Common myeloid progenitor, CD34-positive (primary cell): ENCODE data around the gene RBM4B.

ENCODE experiments used
- CTCF ChIA-PET: fragments of 350-600 bp; sonication (Branson Sonifier 250); formaldehyde crosslinking; loops from one replicate; lab custom pipeline; 2021; ENCODE audit warnings: antibody characterized with exemption; lab: Charles Lee
- POLR2A ChIA-PET: fragments of 350-600 bp; sonication (Branson Sonifier 250); formaldehyde crosslinking; loops from one replicate; lab custom pipeline; 2021; ENCODE audit warnings: antibody characterized with exemption; lab: Charles Lee
- DNase-seq, 3 donors: peaks; one replicate each; pipeline versions ENCODE4 v3.0.0 to v3.0.0-alpha.2; 2013
- H3K27ac ChIP-seq, 2 experiments: 1 replicate in 1 of 2; 2 replicates in 1 of 2; pipeline ENCODE4 v1.7.0; 2013; ENCODE audit warnings: inconsistent platforms in 2 of 2, low read length in 2 of 2, mild to moderate bottlenecking in 2 of 2, low read depth in 1 of 2, moderate library complexity in 1 of 2; ENCODE audit not compliant: severe bottlenecking in 2 of 2, insufficient read depth in 1 of 2, poor library complexity in 1 of 2
- H3K27me3 ChIP-seq, 5 experiments: replicated peaks in 2 of 5; 1 replicate in 3 of 5; 2 replicates in 2 of 5; pipeline versions ENCODE4 v1.6.1 to v1.7.0; 2013; ENCODE audit warnings: low read length in 4 of 5, mild to moderate bottlenecking in 2 of 5, moderate library complexity in 2 of 5, inconsistent platforms in 1 of 5; ENCODE audit not compliant: insufficient read depth in 5 of 5, control insufficient read depth in 4 of 5
- H3K36me3 ChIP-seq, 4 experiments: 1 replicate in 2 of 4; 2 replicates in 2 of 4; pipeline versions ENCODE4 v1.6.1 to v1.7.0; 2013; ENCODE audit warnings: low read length in 3 of 4, control low read depth in 1 of 4, mild to moderate bottlenecking in 1 of 4; ENCODE audit not compliant: control insufficient read depth in 4 of 4, insufficient read depth in 4 of 4
- H3K4me1 ChIP-seq, 4 experiments: 1 replicate in 3 of 4; 2 replicates in 1 of 4; pipeline versions ENCODE4 v1.6.1 to v1.7.1; 2013; ENCODE audit warnings: low read length in 3 of 4, mild to moderate bottlenecking in 3 of 4, control low read depth in 1 of 4, inconsistent platforms in 1 of 4, moderate library complexity in 1 of 4; ENCODE audit not compliant: control insufficient read depth in 4 of 4, insufficient read depth in 4 of 4; ENCODE audit errors: control extremely low read depth in 1 of 4
- H3K4me3 ChIP-seq, 7 experiments: 1 replicate in 4 of 7; 2 replicates in 3 of 7; pipeline versions ENCODE4 v1.5.1 to v1.7.0; 2013; ENCODE audit warnings: mild to moderate bottlenecking in 7 of 7, low read length in 6 of 7, moderate library complexity in 6 of 7, inconsistent platforms in 2 of 7, low read depth in 2 of 7, control low read depth in 1 of 7; ENCODE audit not compliant: insufficient read depth in 4 of 7, control insufficient read depth in 1 of 7; ENCODE audit errors: extremely low read depth in 1 of 7
- H3K9me3 ChIP-seq, 5 experiments: 1 replicate in 4 of 5; 2 replicates in 1 of 5; pipeline versions ENCODE4 v1.6.1 to v1.7.1; 2013; ENCODE audit warnings: low read length in 4 of 5, mild to moderate bottlenecking in 2 of 5, inconsistent platforms in 1 of 5, low read depth in 1 of 5, moderate library complexity in 1 of 5; ENCODE audit not compliant: control insufficient read depth in 4 of 5, insufficient read depth in 2 of 5; ENCODE audit errors: control extremely low read depth in 1 of 5
- WGBS: methylation state at CpG from one replicate; pipeline ENCODE4 v1.1.5; 2013; ENCODE audit not compliant: insufficient coverage; 5-methylcytosine and 5-hydroxymethylcytosine counted together

Gene RBM4B

DNA sequence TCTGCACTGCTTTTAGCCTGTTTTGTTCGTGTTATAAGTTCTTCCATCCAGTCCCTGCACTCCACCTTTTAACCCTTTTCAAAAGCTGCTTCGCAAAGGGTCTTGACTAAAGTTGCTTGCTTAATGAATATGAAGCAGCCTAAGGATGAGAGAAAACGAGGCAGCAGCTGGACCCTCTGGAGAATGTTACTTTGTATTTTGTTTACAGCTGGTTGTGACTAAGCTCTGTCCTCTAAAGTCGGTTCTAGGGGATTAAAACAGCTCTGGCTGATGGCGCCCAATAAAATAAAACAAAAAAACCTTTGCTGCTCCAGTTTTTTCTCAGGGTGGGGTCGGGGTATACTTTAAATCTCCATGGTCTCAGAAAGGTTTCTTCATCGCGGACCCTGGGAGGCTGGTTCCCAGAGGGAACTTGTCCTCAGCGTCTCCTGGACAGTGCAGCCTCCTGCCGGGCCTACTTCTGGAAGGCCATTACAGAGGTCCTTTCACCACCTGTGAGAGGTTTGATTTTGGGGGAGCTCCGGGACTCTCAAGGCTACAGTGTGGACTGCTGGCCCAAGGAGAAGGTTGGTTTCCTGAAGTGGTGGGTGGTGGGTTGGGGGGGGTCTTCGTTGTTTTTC, 40.0 kb downstream of the RBM4B start:
- Histone ChIP-seq H3K9me3 (no peaks in the 10 kb centered on the region), H3K4me1 (peaks cover 25 to 51% (median 41%) of the 10 kb centered on the region in 4 experiments), H3K27me3 (no peaks in the 10 kb centered on the region), H3K36me3 (peaks cover 10 to 67% (median 31%) of the 10 kb centered on the region in 4 experiments), H3K27ac (peak overlapping the region; percentile 46 to 98), H3K4me3 (peak overlapping the region in 5 of 7 experiments; percentile 20 to 99 (median 96))
- WGBS: 74% methylated on average over 8 of the region's 12 CpGs
- ChIA-PET CTCF (interaction anchor here (0.8 to 6.8 kb wide), 12 partner anchors 9 to 92 kb away, joined by 3 to 52 read pairs (median 4); partner anchors contain the start of genes CCDC87, CCS, RBM14 and RBM4B), POLR2A (interaction anchor here (0.6 to 2.7 kb wide), 12 partner anchors 12 to 171 kb away, joined by 3 to 16 read pairs (median 5); partner anchors contain the start of genes CCDC87, CCS, RBM14 and RBM4B)
- DNase-seq: no peak

DNA sequence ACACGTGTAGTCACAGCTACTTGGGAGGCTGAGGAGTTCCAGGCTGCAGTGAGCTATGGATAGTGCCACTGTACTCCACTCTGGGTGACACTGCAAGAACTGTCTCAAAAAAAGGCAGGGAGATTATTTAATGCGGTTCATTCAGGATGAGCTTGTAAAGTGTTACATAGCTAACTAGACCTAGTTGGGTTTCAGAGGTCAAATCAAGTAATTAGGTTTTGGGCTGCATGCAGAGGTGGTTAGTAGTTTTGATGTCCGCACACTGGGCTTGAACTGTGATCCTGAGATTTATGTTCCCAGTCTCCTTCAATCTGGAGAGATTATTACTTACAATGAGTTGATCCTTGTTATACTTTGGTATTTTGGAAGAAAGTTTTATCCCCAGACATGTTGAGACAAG, 41.3 kb downstream of the RBM4B start:
- POLR2A ChIA-PET: interaction anchor here (0.6 kb wide), 1 partner anchor 14 kb away, joined by 4 read pairs; no protein-coding TSS in a partner anchor

DNA sequence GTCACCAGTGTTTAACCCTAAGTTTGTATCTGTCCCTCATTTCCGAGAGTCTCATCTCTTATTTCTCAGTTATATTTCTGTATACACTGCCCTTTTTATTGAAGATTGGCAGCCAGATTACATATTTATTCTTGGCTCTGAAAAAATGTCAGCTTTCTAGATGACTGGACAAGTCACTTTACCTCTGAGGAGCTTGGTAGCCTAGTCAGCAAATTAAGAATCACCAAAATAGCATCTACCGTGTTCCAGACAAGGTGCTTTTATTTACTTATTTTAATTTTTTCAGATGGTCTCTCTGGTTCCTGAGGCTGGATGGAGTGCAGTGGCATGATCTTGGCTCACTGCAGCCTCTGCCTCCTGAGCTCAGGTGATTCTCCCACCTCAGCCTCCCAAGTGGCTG, 44.7 kb downstream of the RBM4B start:
- POLR2A ChIA-PET: interaction anchor here (1.5 kb wide), 1 partner anchor 17 kb away, joined by 4 read pairs; the partner anchor contains the start of gene RBM14
- CTCF ChIA-PET: interaction anchor here (0.7 to 1.6 kb wide), 2 partner anchors 9 to 41 kb away, joined by 3 to 9 read pairs; no protein-coding TSS in a partner anchor

More for the DNA sequence above, 41.3 kb downstream of the RBM4B start:
- no peak overlapping the region for H3K27ac ChIP-seq
- H3K36me3 ChIP-seq: peaks cover 8 to 61% (median 33%) of the 10 kb centered on the region in 4 experiments
- H3K4me1 ChIP-seq: peaks cover 16 to 39% (median 34%) of the 10 kb centered on the region in 4 experiments
- no peaks in the 10 kb centered on the region for H3K27me3 ChIP-seq
- no peak overlapping the region for H3K4me3 ChIP-seq
- no peak for DNase-seq
- CTCF ChIA-PET: interaction anchor here (1.0 to 6.8 kb wide), 3 partner anchors 9 to 59 kb away, joined by 4 to 52 read pairs (median 5); no protein-coding TSS in a partner anchor
- WGBS: 75% methylated on average over 1 of the region's 3 CpGs
- no peaks in the 10 kb centered on the region for H3K9me3 ChIP-seq

DNA sequence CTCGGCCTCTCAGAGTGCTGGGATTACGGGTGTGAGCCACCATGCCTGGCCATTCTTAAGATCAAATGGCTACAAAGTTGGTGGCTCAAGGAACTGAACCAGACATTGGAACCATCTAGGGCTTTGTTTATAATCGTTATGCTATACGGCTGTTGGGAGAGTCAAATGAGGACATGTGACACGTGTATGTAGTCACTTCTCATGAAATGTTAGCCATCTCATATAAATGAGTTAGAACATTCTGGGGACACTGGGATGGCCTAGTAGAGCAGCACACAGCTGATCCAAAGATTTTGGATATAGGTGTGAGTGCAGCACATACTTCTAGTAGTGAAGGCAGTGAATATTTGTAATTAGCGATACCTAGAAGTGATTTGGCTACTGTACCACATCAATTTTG, 45.8 kb downstream of the RBM4B start:
- Histone ChIP-seq H3K36me3 (peaks cover 24 to 69% (median 52%) of the 10 kb centered on the region in 4 experiments), H3K27me3 (no peaks in the 10 kb centered on the region), H3K9me3 (no peaks in the 10 kb centered on the region), H3K4me1 (peaks cover 0 to 2% (median 0%) of the 10 kb centered on the region in 4 experiments), H3K4me3 (no peak overlapping the region), H3K27ac (no peak overlapping the region)
- ChIA-PET CTCF (interaction anchor here (1.0 kb wide), 1 partner anchor 9 kb away, joined by 3 read pairs; no protein-coding TSS in a partner anchor), POLR2A (interaction anchor here (1.1 kb wide), 1 partner anchor 15 kb away, joined by 3 read pairs; no protein-coding TSS in a partner anchor)
- DNase-seq: no peak
- 100% methylated on average over 4 of the region's 6 CpGs for WGBS

More for the DNA sequence above, 44.7 kb downstream of the RBM4B start:
- no peaks in the 10 kb centered on the region for H3K9me3 ChIP-seq
- no peak for DNase-seq
- no peak overlapping the region for H3K4me3 ChIP-seq
- H3K27me3 ChIP-seq: no peaks in the 10 kb centered on the region
- peaks cover 0 to 12% (median 6%) of the 10 kb centered on the region in 4 experiments for H3K4me1 ChIP-seq
- peaks cover 19 to 67% (median 41%) of the 10 kb centered on the region in 4 experiments for H3K36me3 ChIP-seq
- H3K27ac ChIP-seq: no peak overlapping the region
- no CpG with 5 or more reads among the region's 2 CpGs for WGBS

DNA sequence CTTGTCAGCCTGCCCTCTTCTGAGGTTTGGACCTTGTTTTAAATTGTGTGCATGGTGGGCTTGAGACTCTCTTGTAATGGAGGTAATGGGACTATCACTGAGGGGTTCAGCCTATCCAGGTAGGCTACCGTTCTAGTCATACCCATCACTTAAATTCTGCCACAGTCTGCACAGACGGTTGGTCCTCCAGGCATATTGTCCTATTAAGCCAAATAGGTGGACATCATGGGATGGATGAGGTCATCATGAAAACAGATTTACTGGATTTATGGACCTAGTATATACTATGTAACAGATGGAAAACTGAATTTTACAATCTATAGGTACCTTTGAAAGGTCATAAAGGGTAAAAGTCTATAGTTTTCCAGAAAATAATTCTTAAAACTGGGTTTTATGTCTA, 48.3 kb downstream of the RBM4B start:
- H3K9me3 ChIP-seq: no peaks in the 10 kb centered on the region
- H3K36me3 ChIP-seq: peaks cover 29 to 82% (median 67%) of the 10 kb centered on the region in 4 experiments
- H3K27me3 ChIP-seq: no peaks in the 10 kb centered on the region
- no peak overlapping the region for H3K27ac ChIP-seq
- H3K4me3 ChIP-seq: no peak overlapping the region
- H3K4me1 ChIP-seq: no peaks in the 10 kb centered on the region
- DNase-seq: no peak
- POLR2A ChIA-PET: interaction anchor here (0.8 to 1.7 kb wide), 4 partner anchors 8 to 12 kb away, joined by 3 to 7 read pairs (median 4); no protein-coding TSS in a partner anchor
- CTCF ChIA-PET: interaction anchor here (1.5 to 1.8 kb wide), 3 partner anchors 8 to 10 kb away, joined by 3 to 7 read pairs (median 5); no protein-coding TSS in a partner anchor
- WGBS: no CpG with 5 or more reads among the region's 2 CpGs

DNA sequence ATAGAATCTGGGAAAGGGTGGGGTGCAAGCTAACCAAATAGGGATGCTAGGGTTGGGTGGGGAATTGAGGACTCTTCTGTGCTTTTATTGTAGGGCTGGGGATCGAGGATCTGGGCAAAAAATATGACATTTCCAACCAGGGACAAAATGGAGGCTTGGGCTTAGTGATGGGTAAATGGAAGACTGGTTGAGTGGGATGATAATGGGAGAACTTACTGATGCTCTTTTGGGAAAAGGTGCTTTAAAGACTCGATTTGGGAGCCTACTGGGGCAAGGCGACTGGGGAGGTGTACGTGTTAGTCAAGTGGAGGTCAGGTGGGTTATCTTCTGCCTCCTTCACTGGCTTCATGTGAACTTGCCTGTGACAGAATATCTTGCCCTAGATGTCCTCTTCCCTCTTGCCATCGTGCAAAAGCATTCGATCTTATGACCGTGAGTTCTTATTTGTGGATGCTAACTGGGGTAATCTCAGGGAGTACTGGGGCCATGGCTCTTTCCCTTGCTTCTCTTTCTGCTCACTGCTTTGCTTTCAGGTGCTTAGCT, 49.6 kb downstream of the RBM4B start:
- no peaks in the 10 kb centered on the region for H3K27me3 ChIP-seq
- H3K4me3 ChIP-seq: no peak overlapping the region
- CTCF ChIA-PET: interaction anchor here (0.8 to 1.7 kb wide), 3 partner anchors 9 to 11 kb away, joined by 4 to 5 read pairs (median 5); no protein-coding TSS in a partner anchor
- no peaks in the 10 kb centered on the region for H3K9me3 ChIP-seq
- 100% methylated on average over 2 of the region's 7 CpGs for WGBS
- DNase-seq: no peak
- peaks cover 0 to under 1% (median under 1%) of the 10 kb centered on the region in 4 experiments for H3K4me1 ChIP-seq
- no peak overlapping the region for H3K27ac ChIP-seq
- POLR2A ChIA-PET: interaction anchor here (0.6 kb wide), 1 partner anchor 207 kb away, joined by 3 read pairs; no protein-coding TSS in a partner anchor
- peaks cover 27 to 86% (median 72%) of the 10 kb centered on the region in 4 experiments for H3K36me3 ChIP-seq
